Stomach (tissue), 9 donors: ENCODE measurements around the gene RERE. TPM values are rescaled to one million over a fixed set of nuclear protein-coding genes. Genes with fewer than 3 reads are reported as not detected.

ENCODE experiments used
- DNase-seq, 2 donors: peaks; one replicate each; pipeline versions ENCODE4 v3.0.0 to v3.0.0-alpha.2; 2013 to 2019
- H3K27ac ChIP-seq, 5 donors: fragments of 200-600 bp in 4 of 5; sonication (generic) in 4 of 5; one replicate each; pipeline ENCODE4 v1.5.1; 2013 to 2019; ENCODE audit warnings: mild to moderate bottlenecking in 1 of 5, moderate library complexity in 1 of 5
- H3K27me3 ChIP-seq, 3 donors: fragments of 200-600 bp; sonication (generic); one replicate each; pipeline ENCODE4 v1.5.1; 2017 to 2019; ENCODE audit warnings: mixed run types in 1 of 3
- H3K36me3 ChIP-seq, 4 donors: fragments of 200-600 bp; sonication (generic); 1 replicate in 3 of 4; 2 replicates in 1 of 4; pipeline ENCODE4 v1.5.1; 2016 to 2019
- H3K4me1 ChIP-seq, 4 donors: fragments of 200-600 bp; sonication (generic); one replicate each; pipeline ENCODE4 v1.5.1; 2016 to 2019
- H3K4me3 ChIP-seq, 4 donors: fragments of 200-600 bp; sonication (generic) in 3 of 4; one replicate each; pipeline ENCODE4 v1.5.1; 2016 to 2019; ENCODE audit warnings: mild to moderate bottlenecking in 1 of 4
- H3K9me3 ChIP-seq, 4 donors: fragments of 200-600 bp; sonication (generic); one replicate each; pipeline ENCODE4 v1.5.1; 2016 to 2019
- CTCF ChIP-seq, 7 experiments: fragments of 450-650 bp in 4 of 7; fragments of 200-600 bp in 3 of 7; sonication (generic) in 3 of 7; IDR thresholded peaks; one replicate each; pipeline ENCODE4 v1.5.1; 2016 to 2019; ENCODE audit warnings: antibody characterized with exemption in 7 of 7, control low read depth in 2 of 7, mild to moderate bottlenecking in 1 of 7
- EP300 ChIP-seq: sonication (generic); formaldehyde crosslinking; IDR thresholded peaks from one replicate; pipeline ENCODE4 v1.6.1; 2017; ENCODE audit warnings: antibody characterized with exemption
- POLR2A ChIP-seq, 4 donors: fragments of 450-650 bp; IDR thresholded peaks; one replicate each; pipeline ENCODE4 v1.6.1; 2016; ENCODE audit warnings: antibody characterized with exemption in 4 of 4, control low read depth in 2 of 4, mild to moderate bottlenecking in 1 of 4, moderate library complexity in 1 of 4
- POLR2AphosphoS5 ChIP-seq, 3 donors: sonication (generic); formaldehyde crosslinking; IDR thresholded peaks; one replicate each; pipeline ENCODE4 v1.6.1; 2016; ENCODE audit warnings: antibody characterized with exemption in 3 of 3
- WGBS, 5 donors: extraction: QIAGEN DNeasy Blood & Tissue Kit in 3 of 5; methylation state at CpG; one replicate each; pipeline versions ENCODE4 v1.1.5 to v1.1.7; 2013 to 2018; 5-methylcytosine and 5-hydroxymethylcytosine counted together
- intact Hi-C: fragments of 100-400 bp; cut with DNase I; formaldehyde crosslinking; loops from one replicate; pipeline ENCODE4 v1.15.1; 2023; ENCODE audit warnings: low total_unique reads
- polyA plus RNA-seq, 3 donors: library from polyadenylated mRNA; stranded (reverse); fragments of 200-250 nt; gene quantifications; one replicate each; pipeline ENCODE4 v1.2.3, GENCODE V29; 2013
- total RNA-seq, 5 donors: library from RNA; depleted of rRNA; stranded (reverse); fragments of >200 nt; gene quantifications; one replicate each; pipeline versions ENCODE4 v1.1.0 to v1.2.3, GENCODE V29; 2014 to 2016
- donor health status: healthy with polysubstance abuse.
- donor health status: Bipolar disorder and iron deficiency.
- donor health status: healthy.

Gene RERE
- total and polyA plus RNA-seq, 8 donors, result 15.6 to 198 (median 79.3) TPM

GRCh38 chr1:8314346-8315280, 502.8 kb downstream of the RERE start:
- H3K36me3 ChIP-seq, result no peaks in the 10 kb centered on the region
- intact Hi-C loops, result loop anchor here (5.0 kb wide), 2 partner anchors 282 to 332 kb away; no protein-coding TSS in a partner anchor
- TF ChIP-seq POLR2AphosphoS5 (IDR thresholded peaks at IDR 0.05) (peak in 1 of 3 donors; percentile 74), POLR2A (IDR thresholded peaks at IDR 0.05) (no peak), EP300 (no peak), CTCF (IDR thresholded peaks at IDR 0.05) (peak in 5 of 7 experiments; percentile 69 to 97 (median 91))
- H3K4me3 ChIP-seq, result no peak overlapping the region
- WGBS, 5 donors, result 41 to 46% (median 43%) methylated on average over 17 to 21 of the region's 21 CpGs
- H3K4me1 ChIP-seq, result peaks cover 12 to 50% (median 35%) of the 10 kb centered on the region in 4 donors
- peaks cover 0 to 5% (median 0%) of the 10 kb centered on the region in 4 donors for H3K9me3 ChIP-seq
- H3K27me3 ChIP-seq, result peaks cover 0 to 29% (median 10%) of the 10 kb centered on the region in 3 donors
- DNase-seq, result peak; percentile 83 to 93
- no peak overlapping the region for H3K27ac ChIP-seq

DNA sequence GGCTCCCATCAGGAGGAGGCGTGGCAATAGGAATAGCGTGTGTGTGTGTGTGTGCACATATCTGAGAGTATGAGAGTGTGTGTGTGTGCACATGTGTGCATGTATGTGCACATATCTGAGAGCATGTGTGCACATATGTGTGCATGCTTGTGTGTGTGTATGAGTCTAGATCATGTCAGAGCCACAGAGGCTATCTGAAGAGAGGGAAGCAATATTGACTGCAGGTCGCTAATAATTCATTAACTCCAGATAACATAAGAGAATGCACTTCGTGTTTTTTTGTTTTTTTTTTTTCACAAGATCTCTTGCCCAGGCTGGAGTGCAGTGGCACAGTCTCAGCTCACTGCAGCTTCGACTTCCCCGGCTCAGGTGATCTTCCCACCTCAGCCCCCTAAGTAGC, 504.2 kb downstream of the RERE start:
- Histone ChIP-seq H3K27ac (peak overlapping the region in 1 of 5 donors; percentile 9), H3K4me3 (no peak overlapping the region), H3K36me3 (no peaks in the 10 kb centered on the region), H3K9me3 (peaks cover 0 to 5% (median 0%) of the 10 kb centered on the region in 4 donors), H3K4me1 (peaks cover 5 to 41% (median 28%) of the 10 kb centered on the region in 4 donors), H3K27me3 (peaks cover 0 to 17% (median 4%) of the 10 kb centered on the region in 3 donors)
- intact Hi-C loops, result loop anchor here (5.0 kb wide), 1 partner anchor 281 kb away; no protein-coding TSS in a partner anchor
- 47 to 62% (median 61%) methylated on average over 6 of the region's 6 CpGs for WGBS, 5 donors
- no peak for TF ChIP-seq EP300
- TF ChIP-seq CTCF (IDR thresholded peaks at IDR 0.05), result no peak
- no peak for TF ChIP-seq POLR2AphosphoS5 (IDR thresholded peaks at IDR 0.05)
- no peak for TF ChIP-seq POLR2A (IDR thresholded peaks at IDR 0.05)
- no peak for DNase-seq

DNA sequence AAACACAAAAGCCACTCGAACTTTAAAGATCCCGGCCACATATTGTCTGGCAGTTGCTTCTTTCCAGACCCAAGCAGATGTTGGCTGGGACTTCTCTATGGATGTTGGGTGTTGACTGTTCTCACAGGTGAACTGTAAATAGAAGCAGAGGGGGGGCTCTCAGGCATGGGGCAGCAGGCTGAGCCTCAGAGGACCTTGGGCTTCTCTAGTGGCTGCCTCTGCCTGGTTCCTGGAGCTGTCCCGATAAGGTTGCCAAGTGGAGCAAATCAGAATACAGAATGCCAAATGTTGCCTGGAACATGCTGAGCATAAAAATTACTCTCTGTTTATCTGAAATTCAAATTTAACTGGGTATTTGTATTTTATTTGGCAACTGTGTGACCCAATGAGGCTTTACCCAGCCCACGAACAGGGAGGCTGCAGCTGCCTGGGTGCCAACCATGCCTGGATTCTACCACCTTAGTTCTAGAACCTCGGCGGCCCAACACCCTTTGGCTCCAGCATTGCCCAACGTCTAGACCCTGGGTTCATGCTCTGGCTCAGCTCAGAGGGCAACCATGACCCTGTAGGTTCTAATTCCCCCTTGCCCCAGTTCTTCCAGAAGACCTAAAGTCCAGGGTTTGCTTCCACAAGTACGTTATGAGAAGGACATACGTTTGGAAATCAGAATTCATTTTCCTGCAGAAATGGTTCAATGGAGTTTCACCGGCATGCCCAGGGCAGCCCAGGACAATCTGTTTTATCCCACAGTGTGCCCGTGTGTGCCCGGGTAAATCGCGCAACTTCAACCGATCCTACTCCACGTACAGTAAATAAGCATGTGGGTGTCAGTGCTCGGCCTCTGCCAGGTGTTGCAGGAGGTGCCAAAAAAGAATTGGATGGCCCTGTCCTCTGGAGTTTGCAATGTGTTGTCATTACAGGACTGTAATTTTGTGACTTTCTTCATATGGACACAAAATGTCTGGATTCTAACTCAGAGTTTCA, 504.9 kb downstream of the RERE start:
- intact Hi-C loops, result loop anchor here (5.0 kb wide), 1 partner anchor 280 kb away; no protein-coding TSS in a partner anchor
- Histone ChIP-seq H3K4me1 (peaks cover 4 to 34% (median 21%) of the 10 kb centered on the region in 4 donors), H3K9me3 (peaks cover 0 to 5% (median 0%) of the 10 kb centered on the region in 4 donors), H3K27ac (peak overlapping the region in 3 of 5 donors; percentile 37 to 55 (median 43)), H3K36me3 (no peaks in the 10 kb centered on the region), H3K27me3 (peaks cover 0 to 11% (median 0%) of the 10 kb centered on the region in 3 donors), H3K4me3 (no peak overlapping the region)
- 56 to 73% (median 63%) methylated on average over 17 of the region's 17 CpGs for WGBS, 5 donors
- TF ChIP-seq CTCF (IDR thresholded peaks at IDR 0.05) (no peak), EP300 (no peak), POLR2A (IDR thresholded peaks at IDR 0.05) (no peak), POLR2AphosphoS5 (IDR thresholded peaks at IDR 0.05) (no peak)
- peak in 1 of 2 donors; percentile 67 for DNase-seq
